NOMO-1 treated with dmso at 0.1 percent for 144 hours (cell line): ENCODE data around the gene SLC28A1.

Source experiments
- DNase-seq: peaks from one replicate; lab custom pipeline; 2025; ENCODE audit not compliant: unreplicated experiment; lab: John Stamatoyannopoulos, UW

Gene SLC28A1

DNA sequence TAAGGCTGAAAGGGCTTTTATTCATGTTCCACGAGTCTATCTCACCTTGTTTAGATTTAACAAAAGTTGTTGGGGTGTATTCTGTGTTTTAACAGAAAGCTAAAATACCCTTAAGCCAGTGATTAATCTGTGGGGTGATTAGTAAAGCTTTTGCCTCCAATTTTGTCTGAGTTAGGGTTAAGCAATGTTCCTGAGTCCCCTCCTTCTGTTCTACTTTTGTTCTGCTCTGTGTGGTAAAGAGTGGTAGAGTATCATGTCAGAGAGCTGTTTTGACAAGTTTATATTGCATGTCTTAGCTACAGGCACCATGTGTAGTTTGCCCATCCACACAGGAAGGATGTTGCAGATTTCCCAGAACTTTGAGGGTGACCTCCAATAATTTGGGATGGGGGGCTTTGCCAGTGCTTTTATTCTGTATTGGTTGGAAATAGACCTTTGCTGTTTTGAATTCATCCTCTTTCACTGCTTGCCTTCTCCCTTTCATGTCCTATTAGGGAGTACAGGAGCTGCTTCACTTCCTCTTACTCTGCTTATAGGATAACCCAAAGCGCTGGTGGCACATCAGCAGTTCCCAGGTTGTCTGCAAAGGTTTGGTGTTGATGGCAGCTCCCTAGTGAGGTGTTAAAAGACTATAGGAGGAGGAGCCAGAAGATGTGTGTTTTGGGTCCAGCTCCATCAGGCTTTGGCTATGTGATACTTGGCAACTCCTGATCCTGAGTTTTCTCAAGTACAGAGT, 104.6 kb downstream of the SLC28A1 start:
- DNase-seq: no peak

- DNase-seq: no peak
Measured at GRCh38 chr15:84990507-84990906, 106.0 kb downstream of the SLC28A1 start.

DNA sequence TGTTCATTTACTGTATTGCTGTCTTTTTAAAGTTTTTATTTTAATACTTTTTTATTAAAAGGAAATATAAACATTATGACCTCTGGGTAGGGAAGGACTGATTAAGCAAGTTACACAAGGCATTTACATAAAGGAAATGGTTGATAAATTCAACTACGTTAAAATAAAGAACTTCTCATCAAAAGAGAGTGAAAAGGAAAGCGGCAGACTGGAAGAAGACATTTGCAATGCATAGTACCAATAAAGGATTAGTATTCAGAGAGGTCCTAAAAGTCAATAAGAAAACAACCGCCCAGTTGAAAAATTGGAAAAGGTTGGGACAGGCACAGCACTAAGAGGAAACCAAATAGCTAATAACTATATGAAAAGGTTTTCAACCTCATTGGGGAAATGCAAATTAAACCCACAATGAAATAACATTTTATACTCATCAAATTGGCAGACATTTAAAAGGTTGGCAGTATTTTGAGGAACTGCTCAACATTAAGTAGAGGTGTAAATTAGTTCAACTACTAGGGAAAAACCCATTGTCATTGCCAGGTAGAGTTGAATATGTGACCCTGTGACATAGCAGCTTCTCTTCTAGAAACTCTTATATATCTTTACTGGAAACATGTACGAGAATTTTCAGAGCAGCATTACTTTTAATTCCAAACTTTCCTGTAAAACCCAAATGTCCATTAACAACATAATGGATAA, 106.7 kb downstream of the SLC28A1 start:
- DNase-seq: no peak

DNA sequence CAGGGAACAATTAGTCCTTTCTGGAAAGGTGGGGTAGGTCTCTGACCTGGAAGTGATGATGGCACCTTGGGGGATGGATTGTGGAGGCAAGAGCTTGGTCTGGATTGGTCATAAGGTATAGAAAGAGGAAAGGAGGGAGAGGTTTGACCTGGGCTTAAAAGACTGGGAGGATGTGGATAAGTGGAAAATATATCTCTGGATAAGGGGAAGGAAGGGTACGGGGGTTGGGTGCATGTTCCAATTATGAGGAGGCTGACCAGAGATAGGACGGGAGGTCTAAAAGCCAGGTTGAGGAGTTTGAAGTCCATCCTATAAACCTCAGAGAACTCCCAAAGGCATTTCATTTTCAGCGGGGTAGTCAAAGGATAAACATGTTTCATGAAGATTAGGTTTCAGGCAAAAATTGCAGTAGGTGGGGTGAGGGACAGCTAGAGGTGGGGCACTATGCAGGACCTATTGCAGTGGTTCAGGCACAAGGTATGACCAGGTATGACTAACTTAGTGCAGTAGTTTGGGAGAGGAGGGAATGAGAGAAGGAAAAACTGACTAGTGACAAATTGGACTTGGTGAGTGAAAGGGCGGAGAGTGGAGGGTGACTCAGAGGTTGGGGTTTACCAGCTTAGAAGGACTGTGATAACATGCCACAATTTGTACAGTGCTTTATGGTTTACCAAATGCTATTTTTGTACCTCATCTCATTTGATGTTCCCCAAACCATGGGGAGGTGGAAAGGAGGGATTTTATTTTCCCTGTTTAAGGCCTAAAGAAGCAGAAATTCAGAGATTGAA, 107.9 kb downstream of the SLC28A1 start:
- DNase-seq: no peak
